GM11168 (cell line): Measurements from ENCODE around the gene S100A9.

ENCODE experiments used
- in situ Hi-C: fragments of 300-500 bp; cut with MboI; formaldehyde crosslinking; loops from one replicate; pipeline ENCODE4 v1.12.0; 2022; ENCODE audit warnings: low sequenced_read_pairs; ENCODE audit not compliant: unreplicated experiment

The S100A9 gene

GRCh38 chr1:153358691-153358975 lies 979 bp downstream of the S100A9 start:
- in situ Hi-C loops = no loop called here

GRCh38 chr1:153359241-153359640 lies 1.6 kb downstream of the S100A9 start:
- in situ Hi-C loops = no loop called here

- in situ Hi-C loops = no loop called here
Observed at GRCh38 chr1:153360190-153360589, 2.5 kb downstream of the S100A9 start.

GRCh38 chr1:153360592-153361479 lies 3.2 kb downstream of the S100A9 start:
- in situ Hi-C loops = no loop called here

- in situ Hi-C loops = no loop called here
Observed at GRCh38 chr1:153361480-153362109, 3.9 kb downstream of the S100A9 start.

- in situ Hi-C loops = no loop called here
Observed at GRCh38 chr1:153362187-153362775, 4.6 kb downstream of the S100A9 start.

- in situ Hi-C loops = no loop called here
Observed at GRCh38 chr1:153363641-153364040, 6.0 kb downstream of the S100A9 start.

GRCh38 chr1:153364156-153364555 lies 6.5 kb downstream of the S100A9 start:
- in situ Hi-C loops = no loop called here

GRCh38 chr1:153364766-153365666 lies 7.4 kb downstream of the S100A9 start:
- in situ Hi-C loops = no loop called here

- in situ Hi-C loops = no loop called here
Observed at GRCh38 chr1:153365696-153366095, 8.0 kb downstream of the S100A9 start.

GRCh38 chr1:153366261-153366660 lies 8.6 kb downstream of the S100A9 start:
- in situ Hi-C loops = no loop called here

- in situ Hi-C loops = no loop called here
Observed at GRCh38 chr1:153367090-153367489, 9.4 kb downstream of the S100A9 start.

GRCh38 chr1:153368495-153368894 lies 10.8 kb downstream of the S100A9 start:
- in situ Hi-C loops = no loop called here

GRCh38 chr1:153370146-153370545 lies 12.5 kb downstream of the S100A9 start:
- in situ Hi-C loops = no loop called here

GRCh38 chr1:153371231-153371630 lies 13.6 kb downstream of the S100A9 start:
- in situ Hi-C loops = no loop called here

- in situ Hi-C loops = no loop called here
Observed at GRCh38 chr1:153372571-153372970, 14.9 kb downstream of the S100A9 start.

- in situ Hi-C loops = no loop called here
Observed at GRCh38 chr1:153374071-153374470, 16.4 kb downstream of the S100A9 start.

- in situ Hi-C loops = no loop called here
Observed at GRCh38 chr1:153375511-153375910, 17.9 kb downstream of the S100A9 start, which contains the start of gene S100A12. Gene S100A12 (minus strand): TSS chr1:153375621. CDS start chr1:153374592, 1,029 bp downstream.

GRCh38 chr1:153379591-153379990 lies 21.9 kb downstream of the S100A9 start:
- in situ Hi-C loops = no loop called here

- in situ Hi-C loops = no loop called here
Observed at GRCh38 chr1:153380711-153381110, 23.1 kb downstream of the S100A9 start.
